ENCODE results near the gene ZNF155.
"Not testable (repeated sequence)": the region's sequence is repeated elsewhere in the genome, so short reads cannot be mapped to it uniquely, and the experiment has no call there.

Gene ZNF155

DNA sequence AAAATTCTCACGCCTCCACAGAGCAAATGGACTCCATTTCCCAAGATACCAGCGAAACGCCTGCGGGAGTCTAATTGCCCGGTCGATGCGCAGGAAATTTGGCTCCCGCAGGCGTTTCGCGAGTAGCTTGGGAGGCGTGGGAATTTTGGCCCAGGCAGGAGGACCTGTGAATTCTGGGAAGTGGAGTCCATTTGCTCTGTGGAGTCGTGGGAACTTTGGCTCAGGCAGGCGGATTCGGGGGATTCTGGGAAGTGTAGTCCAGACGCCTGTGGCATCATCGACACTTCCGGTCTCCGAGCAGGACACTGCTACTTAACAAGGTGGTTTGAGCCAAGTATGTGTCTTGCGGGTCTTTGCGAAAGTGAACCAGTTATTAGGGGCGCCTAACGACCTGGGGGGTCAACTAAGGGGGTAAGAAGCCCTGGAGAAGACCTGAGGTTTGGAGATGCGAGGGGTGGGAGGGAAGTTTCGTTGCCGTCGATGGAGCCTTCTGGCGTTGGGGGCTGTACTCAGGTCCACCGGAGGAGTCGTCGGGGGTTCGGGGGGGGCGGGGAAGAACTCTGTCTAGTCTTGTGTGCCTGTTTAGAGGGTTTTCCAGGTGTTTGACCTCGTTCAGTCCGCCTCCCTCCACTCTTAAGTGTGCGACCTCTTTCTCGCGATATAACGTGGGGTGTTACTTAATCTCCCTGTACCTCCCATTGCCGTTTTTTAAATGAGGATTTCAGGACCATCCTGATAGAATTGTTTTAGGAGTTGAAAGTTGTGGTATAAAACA, at the start of gene ZNF155:
ZNF155 (plus strand) TSS at position 277 of the 775 bp plus-strand sequence. CDS start 4,356 bp downstream, outside the sequence.
- peak; percentile 75 for DNase-seq (ENCODE audit: low spot score)
- TF ChIP-seq CTCF (IDR thresholded peaks at IDR 0.05; ENCODE audit: extremely low read depth, insufficient read depth, missing control alignments) = no peak
- in situ Hi-C loops (cut with MboI; ENCODE audit: low pct_unique_long_range_greater_than_20kb, low sequenced_read_pairs, unreplicated experiment) = no loop called here

- peak; percentile 88 for DNase-seq (ENCODE audit: low spot score)
- in situ Hi-C loops (cut with MboI; ENCODE audit: low pct_unique_long_range_greater_than_20kb, low sequenced_read_pairs, unreplicated experiment) = no loop called here
- no peak for TF ChIP-seq CTCF (IDR thresholded peaks at IDR 0.05; ENCODE audit: extremely low read depth, insufficient read depth, missing control alignments)
Observed at GRCh38 chr19:43934985-43935708, 48.8 kb upstream of the ZNF155 start, which contains the start of gene ZNF45. TSS of gene ZNF45 (minus strand) at chr19:43935282. CDS start at chr19:43922185, 13,097 bp downstream.

DNA sequence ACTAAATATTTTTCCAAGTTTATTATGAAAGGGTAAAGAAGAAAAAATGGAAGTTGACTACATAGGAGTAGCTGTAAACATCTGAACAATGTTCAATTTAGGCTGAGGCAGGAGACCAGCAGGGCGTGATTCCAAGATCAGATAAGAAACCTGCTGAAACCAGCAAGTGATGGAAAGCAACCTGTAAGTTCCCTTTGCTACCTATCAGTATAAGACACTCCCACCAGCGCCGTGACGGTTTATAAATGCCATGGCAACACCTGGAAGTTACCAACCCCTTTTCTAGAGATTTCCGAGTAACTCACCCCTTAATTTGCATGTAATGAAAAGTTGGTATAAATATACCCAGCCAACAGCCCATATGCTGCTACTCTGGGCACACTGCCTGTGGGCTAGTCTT, 47.8 kb upstream of the ZNF155 start:
- DNase-seq (ENCODE audit: low spot score) = no peak
- no peak for TF ChIP-seq CTCF (IDR thresholded peaks at IDR 0.05; ENCODE audit: extremely low read depth, insufficient read depth, missing control alignments)
- in situ Hi-C loops (cut with MboI; ENCODE audit: low pct_unique_long_range_greater_than_20kb, low sequenced_read_pairs, unreplicated experiment) = no loop called here

- in situ Hi-C loops (cut with MboI; ENCODE audit: low pct_unique_long_range_greater_than_20kb, low sequenced_read_pairs, unreplicated experiment) = no loop called here
- DNase-seq (ENCODE audit: low spot score) = no peak
- no peak for TF ChIP-seq CTCF (IDR thresholded peaks at IDR 0.05; ENCODE audit: extremely low read depth, insufficient read depth, missing control alignments)
Observed at GRCh38 chr19:43939557-43940260, 44.3 kb upstream of the ZNF155 start.

DNA sequence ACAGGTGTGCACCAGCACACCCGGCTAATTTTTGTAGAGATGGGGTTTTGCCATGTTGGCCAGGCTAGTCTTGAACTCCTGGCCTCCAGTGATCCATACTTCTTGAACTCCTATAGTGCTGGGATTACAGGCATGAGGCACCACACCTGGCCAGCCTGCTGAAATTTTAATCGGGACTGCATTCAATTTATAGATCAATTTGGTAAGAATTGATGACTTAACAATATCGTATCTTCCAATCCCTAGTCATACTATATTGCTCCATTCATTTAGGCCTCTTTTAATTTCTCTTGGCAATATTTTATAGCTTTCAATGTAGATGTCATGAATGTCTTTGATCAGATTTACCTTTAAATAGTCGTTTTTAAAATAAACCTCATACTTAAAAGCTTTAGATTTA, 43.3 kb upstream of the ZNF155 start:
- in situ Hi-C loops (cut with MboI; ENCODE audit: low pct_unique_long_range_greater_than_20kb, low sequenced_read_pairs, unreplicated experiment) = no loop called here
- no peak for DNase-seq (ENCODE audit: low spot score)
- TF ChIP-seq CTCF (IDR thresholded peaks at IDR 0.05; ENCODE audit: extremely low read depth, insufficient read depth, missing control alignments) = no peak

- no peak for TF ChIP-seq CTCF (IDR thresholded peaks at IDR 0.05; ENCODE audit: extremely low read depth, insufficient read depth, missing control alignments)
- no peak for DNase-seq (ENCODE audit: low spot score)
- in situ Hi-C loops (cut with MboI; ENCODE audit: low pct_unique_long_range_greater_than_20kb, low sequenced_read_pairs, unreplicated experiment) = no loop called here
Observed at GRCh38 chr19:43941209-43941608, 42.8 kb upstream of the ZNF155 start.

DNA sequence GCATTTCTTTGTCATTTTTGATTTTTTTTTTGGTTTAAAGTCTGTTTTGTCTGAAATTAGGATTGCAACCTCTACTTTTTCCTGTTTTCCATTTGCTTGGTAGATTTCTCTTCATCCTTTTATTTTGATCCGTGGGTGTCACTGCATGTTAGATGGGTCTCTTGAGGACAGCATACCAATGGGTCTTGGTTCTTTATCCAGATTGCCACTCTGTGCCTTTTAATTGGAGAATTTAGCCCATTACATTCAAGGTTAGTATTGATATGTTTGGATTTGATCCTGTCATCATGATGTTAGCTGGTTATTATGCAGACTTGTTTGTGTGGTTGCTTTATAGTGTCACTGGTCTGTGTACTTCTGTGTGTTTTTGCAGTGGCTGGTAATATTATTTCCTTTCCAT, 36.6 kb upstream of the ZNF155 start:
- DNase-seq (ENCODE audit: low spot score); in situ Hi-C loops (cut with MboI; ENCODE audit: low pct_unique_long_range_greater_than_20kb, low sequenced_read_pairs, unreplicated experiment): not testable (repeated sequence)

- in situ Hi-C loops (cut with MboI; ENCODE audit: low pct_unique_long_range_greater_than_20kb, low sequenced_read_pairs, unreplicated experiment) = not testable (repeated sequence)
Observed at GRCh38 chr19:43949803-43950202, 34.2 kb upstream of the ZNF155 start.

More at GRCh38 chr19:43949803-43950202, 34.2 kb upstream of the ZNF155 start:
- not testable (repeated sequence) for DNase-seq (ENCODE audit: low spot score)
